HCT116 (cell line): ENCODE results near the gene BMP7. TPM values are rescaled to one million over a fixed set of nuclear protein-coding genes. Genes with fewer than 3 reads are reported as not detected.

Experiments
- ATAC-seq: fragments of 200-7000 bp; cut with Tn5 transposase; 2 replicates; pipeline ENCODE4 v1.9.1; 2020; ENCODE audit warnings: mild to moderate bottlenecking, moderate library complexity
- BruUV-seq: library from RNA; stranded (reverse); fragments of 400-500 nt; replicated peaks from 2 replicates; lab custom pipeline; 2021; lab: Mats Ljungman, UMichigan
- CTCF ChIA-PET: fragments of 300-600 bp; sonication (Branson Sonifier 250); formaldehyde crosslinking; loops from one replicate; lab custom pipeline; 2021; ENCODE audit warnings: antibody characterized with exemption; lab: Charles Lee
- POLR2A ChIA-PET: fragments of 300-600, 350-600 bp; sonication (Branson Sonifier 250); formaldehyde crosslinking; loops from one replicate; lab custom pipeline; 2021; ENCODE audit warnings: antibody characterized with exemption; lab: Charles Lee
- RAD21 ChIA-PET, 2 experiments: fragments of 300-600 bp; sonication (Branson Sonifier 250); formaldehyde crosslinking; loops; one replicate each; lab custom pipeline; 2023; ENCODE audit warnings: low total read pairs in 2 of 2; ENCODE audit not compliant: uncharacterized antibody in 2 of 2, unreplicated experiment in 2 of 2, low non-redundant PET in 1 of 2; lab: Charles Lee
- DNase-seq: peaks from one replicate; pipeline ENCODE4 v3.0.0-alpha.2; 2010; ENCODE audit warnings: low read depth, low spot score
- H2AFZ ChIP-seq: fragments of 200-600 bp; shearing (Covaris generic), sonication (generic); 2 replicates; pipeline ENCODE4 v1.6.1; 2017; ENCODE audit warnings: low read depth, mixed run types, mixed read lengths, antibody characterized with exemption, low read length; ENCODE audit not compliant: poor library complexity, severe bottlenecking
- H3K27ac ChIP-seq: 2 replicates; pipeline ENCODE4 v1.5.1; 2012; ENCODE audit warnings: low read depth, low read length
- H3K27me3 ChIP-seq: fragments of 200-600 bp; sonication (generic); 2 replicates; pipeline ENCODE4 v1.6.1; 2016; ENCODE audit warnings: mixed run types, low read length, mixed read lengths; ENCODE audit not compliant: insufficient read depth
- H3K36me3 ChIP-seq, 2 experiments: fragments of 200-500 bp in 1 of 2; fragments of 200-600 bp in 1 of 2; sonication (Bioruptor generic) in 1 of 2; sonication (generic) in 1 of 2; 2 replicates each; pipeline versions ENCODE4 v1.5.1 to v1.6.1; 2014 to 2016; ENCODE audit warnings: low read length in 2 of 2, inconsistent platforms in 1 of 2, mixed read lengths in 1 of 2, mixed run types in 1 of 2; ENCODE audit not compliant: insufficient read depth in 2 of 2, control insufficient read depth in 1 of 2
- H3K4me1 ChIP-seq, 2 experiments: fragments of 200-600 bp in 1 of 2; sonication (generic) in 1 of 2; 2 replicates each; pipeline versions ENCODE4 v1.5.1 to v1.6.1; 2012 to 2017; ENCODE audit warnings: low read length in 2 of 2, inconsistent platforms in 1 of 2, mild to moderate bottlenecking in 1 of 2, mixed read lengths in 1 of 2, mixed run types in 1 of 2, moderate library complexity in 1 of 2; ENCODE audit not compliant: insufficient read depth in 2 of 2, control insufficient read depth in 1 of 2
- H3K4me2 ChIP-seq: fragments of 200-600 bp; sonication (generic); 2 replicates; pipeline ENCODE4 v1.6.1; 2017; ENCODE audit warnings: mixed run types, low read length, mixed read lengths
- H3K4me3 ChIP-seq, 2 experiments: fragments of 200-600 bp in 1 of 2; sonication (generic) in 1 of 2; replicated peaks in 1 of 2; 2 replicates each; pipeline ENCODE4 v1.5.1; 2011 to 2016; ENCODE audit warnings: low read length in 2 of 2, control low read depth in 1 of 2, low read depth in 1 of 2, mild to moderate bottlenecking in 1 of 2, mixed read lengths in 1 of 2, mixed run types in 1 of 2
- H3K79me2 ChIP-seq: fragments of 200-600 bp; sonication (generic); 2 replicates; pipeline ENCODE4 v1.6.1; 2017; ENCODE audit warnings: mild to moderate bottlenecking, mixed run types, low read length, moderate library complexity, mixed read lengths; ENCODE audit not compliant: insufficient read depth
- H3K9ac ChIP-seq: fragments of 200-600 bp; sonication (generic); 2 replicates; pipeline ENCODE4 v1.6.1; 2016; ENCODE audit warnings: low read length, mixed read lengths
- H3K9me2 ChIP-seq: fragments of 200-600 bp; sonication (generic), shearing (Covaris generic); 2 replicates; pipeline ENCODE4 v1.6.1; 2017; ENCODE audit warnings: mixed run types, mild to moderate bottlenecking, moderate library complexity; ENCODE audit not compliant: insufficient read depth
- H3K9me3 ChIP-seq, 2 experiments: fragments of 200-500 bp in 1 of 2; fragments of 200-600 bp in 1 of 2; sonication (Bioruptor generic) in 1 of 2; sonication (generic) in 1 of 2; 2 replicates each; pipeline ENCODE4 v1.6.1; 2014 to 2017; ENCODE audit warnings: low read length in 2 of 2, mixed read lengths in 2 of 2, inconsistent platforms in 1 of 2, low read depth in 1 of 2, mild to moderate bottlenecking in 1 of 2, mixed run types in 1 of 2, moderate library complexity in 1 of 2; ENCODE audit not compliant: control insufficient read depth in 1 of 2, insufficient read depth in 1 of 2
- H4K20me1 ChIP-seq: fragments of 200-600 bp; sonication (generic), shearing (Covaris generic); 2 replicates; pipeline ENCODE4 v1.6.1; 2017; ENCODE audit warnings: mixed run types, mild to moderate bottlenecking, moderate library complexity; ENCODE audit not compliant: insufficient read depth
- CTCF ChIP-seq, 3 experiments: fragments of 200-600 bp in 1 of 3; sonication (generic) in 1 of 3; IDR thresholded peaks in 2 of 3; conservative IDR thresholded peaks in 1 of 3; 2 replicates each; pipeline ENCODE4 v1.5.1; 2012 to 2017; ENCODE audit warnings: low read depth in 2 of 3, low read length in 2 of 3, antibody characterized with exemption in 1 of 3, borderline replicate concordance in 1 of 3, control low read depth in 1 of 3, mild to moderate bottlenecking in 1 of 3, mixed read lengths in 1 of 3, mixed run types in 1 of 3, moderate library complexity in 1 of 3; ENCODE audit not compliant: insufficient read depth in 1 of 3
- EZH2 ChIP-seq: fragments of 200-600 bp; sonication (generic); IDR thresholded peaks from 2 replicates; pipeline ENCODE4 v1.6.1; 2017; ENCODE audit warnings: antibody characterized with exemption, mixed run types
- RAD21 ChIP-seq: IDR thresholded peaks from 2 replicates; pipeline ENCODE4 v1.6.1; 2012; ENCODE audit warnings: low read depth, mild to moderate bottlenecking
- SIN3A ChIP-seq: IDR thresholded peaks from 2 replicates; pipeline ENCODE4 v1.6.1; 2012; ENCODE audit warnings: low read depth
- SP1 ChIP-seq: IDR thresholded peaks from 2 replicates; pipeline ENCODE4 v1.6.1; 2012; ENCODE audit warnings: low read depth
- SRF ChIP-seq: IDR thresholded peaks from 2 replicates; pipeline ENCODE4 v1.6.1; 2012; ENCODE audit warnings: low read depth
- ZFX ChIP-seq: fragments of 450-650 bp; IDR thresholded peaks from 2 replicates; pipeline ENCODE4 v1.6.1; 2017
- ZNF274 ChIP-seq: fragments of 200-500 bp; sonication (Bioruptor generic); IDR thresholded peaks from 2 replicates; pipeline ENCODE4 v1.6.1; 2014; ENCODE audit warnings: mild to moderate bottlenecking, low read depth, low read length, inconsistent platforms
- intact Hi-C: fragments of 100-400 bp; cut with micrococcal nuclease; formaldehyde crosslinking; loops from 2 replicates; pipeline ENCODE4 v1.10.0; 2022
- total RNA-seq: library from RNA; stranded (reverse); gene quantifications from one replicate; pipeline ENCODE4 v1.2.1, GENCODE V29; 2021; ENCODE audit not compliant: unreplicated experiment

BMP7 gene
- total RNA-seq, 1 experiment from 2014 or later = 7.0 TPM

- TF ChIP-seq SRF (no peak), ZNF274 (no peak), CTCF (IDR thresholded peaks at IDR 0.05 in 2 of 3, conservative IDR thresholded peaks at IDR 0.05 in 1 of 3; ENCODE audit: borderline replicate concordance in 1 of 3, insufficient read depth in 1 of 3, low read depth in 2 of 3, low read length in 2 of 3) (no peak), EZH2 (no peak), ZFX (no peak), RAD21 (no peak), SP1 (no peak)
Observed at GRCh38 chr20:57238089-57238488, 28.4 kb downstream of the BMP7 start (continued).

- DNase-seq (no peak), ATAC-seq (no peak)
- H3K4me1 ChIP-seq = no peaks in the 10 kb centered on the region
- no TSS peak for BruUV-seq
- no peak overlapping the region for H3K9ac ChIP-seq
- H2AFZ ChIP-seq = no peak overlapping the region
- CTCF ChIA-PET = no interaction called here
- peaks cover 10% of the 10 kb centered on the region; the same call in 1 of the 2 replicates for H3K27me3 ChIP-seq
- no peaks in the 10 kb centered on the region for H3K79me2 ChIP-seq
- POLR2A ChIA-PET = no interaction called here
- H3K9me2 ChIP-seq = no peaks in the 10 kb centered on the region
- no peaks in the 10 kb centered on the region for H3K9me3 ChIP-seq
- no peak overlapping the region for H3K4me2 ChIP-seq
- no peak for TF ChIP-seq SIN3A
- H4K20me1 ChIP-seq = no peaks in the 10 kb centered on the region
- RAD21 ChIA-PET = no interaction called here
- no peak overlapping the region for H3K4me3 ChIP-seq
- no peaks in the 10 kb centered on the region for H3K36me3 ChIP-seq
- H3K27ac ChIP-seq = no peak overlapping the region
- intact Hi-C loops = no loop called here
Observed at GRCh38 chr20:57237585-57237953, 28.9 kb downstream of the BMP7 start.
